Naive thymus-derived CD8-positive, alpha-beta T cell (primary cell): ENCODE results near the gene PHF20. TPM values are rescaled to one million over a fixed set of nuclear protein-coding genes. Genes with fewer than 3 reads are reported as not detected.
A peak's percentile ranks its signal among the peaks of the same experiment; 100 is the strongest.
"Not testable (repeated sequence)": the region's sequence is repeated elsewhere in the genome, so short reads cannot be mapped to it uniquely, and the experiment has no call there.

Experiments used
- ATAC-seq, 2 donors: fragments of 150-1000 bp; cut with Tn5 transposase in 1 of 2; sonication (Bioruptor Pico), chemical (Tn5 transposase) in 1 of 2; 1 replicate in 1 of 2; 2 replicates in 1 of 2; pipeline ENCODE4 v1.10.0; 2021; ENCODE audit warnings: mild to moderate bottlenecking in 2 of 2, moderate library complexity in 2 of 2
- POLR2A ChIA-PET: fragments of 350-600 bp; sonication (Branson Sonifier 250); formaldehyde crosslinking; loops from one replicate; lab custom pipeline; 2021; ENCODE audit warnings: antibody characterized with exemption; lab: Charles Lee
- DNase-seq, 10 donors: peaks; one replicate each; pipeline versions ENCODE4 v3.0.0 to v3.0.0-alpha.2; 2020 to 2022
- H3K27ac Mint-ChIP-seq, 10 donors: one replicate each; pipeline ENCODE4 v1.8.0; 2020 to 2022; ENCODE audit warnings: mild to moderate bottlenecking in 10 of 10, mixed read lengths in 10 of 10, moderate library complexity in 4 of 10, inconsistent platforms in 1 of 10
- H3K27me3 Mint-ChIP-seq, 5 donors: one replicate each; pipeline ENCODE4 v1.8.0; 2021 to 2022; ENCODE audit warnings: mixed read lengths in 5 of 5
- H3K36me3 Mint-ChIP-seq, 3 donors: one replicate each; pipeline ENCODE4 v1.8.0; 2020 to 2022; ENCODE audit warnings: mixed read lengths in 3 of 3, mild to moderate bottlenecking in 2 of 3, inconsistent platforms in 1 of 3
- H3K4me1 Mint-ChIP-seq, 4 donors: one replicate each; pipeline ENCODE4 v1.8.0; 2021 to 2022; ENCODE audit warnings: mixed read lengths in 4 of 4
- H3K4me3 Mint-ChIP-seq, 10 donors: one replicate each; pipeline ENCODE4 v1.8.0; 2020 to 2022; ENCODE audit warnings: mild to moderate bottlenecking in 10 of 10, mixed read lengths in 10 of 10, moderate library complexity in 6 of 10, inconsistent platforms in 1 of 10
- H3K9me3 Mint-ChIP-seq, 9 donors: one replicate each; pipeline ENCODE4 v1.8.0; 2020 to 2022; ENCODE audit warnings: mixed read lengths in 9 of 9, mild to moderate bottlenecking in 3 of 9, inconsistent platforms in 1 of 9, moderate library complexity in 1 of 9
- polyA plus RNA-seq, 3 donors: library from polyadenylated mRNA; unstranded; fragments of 300-500 nt; fragmentation: Illumina TruSeq; gene quantifications; one replicate each; pipeline ENCODE4 v1.2.3, GENCODE V29; 2021
- total RNA-seq, 8 experiments: library from RNA in 2 of 8; stranded (reverse) in 2 of 8; gene quantifications; one replicate each; pipeline ENCODE4 v1.2.3 and lab custom pipeline; 2021 to 2026

PHF20 gene
- total and polyA plus RNA-seq, 5 experiments from 2014 or later, result 79.0 to 135 (median 114) TPM

DNA sequence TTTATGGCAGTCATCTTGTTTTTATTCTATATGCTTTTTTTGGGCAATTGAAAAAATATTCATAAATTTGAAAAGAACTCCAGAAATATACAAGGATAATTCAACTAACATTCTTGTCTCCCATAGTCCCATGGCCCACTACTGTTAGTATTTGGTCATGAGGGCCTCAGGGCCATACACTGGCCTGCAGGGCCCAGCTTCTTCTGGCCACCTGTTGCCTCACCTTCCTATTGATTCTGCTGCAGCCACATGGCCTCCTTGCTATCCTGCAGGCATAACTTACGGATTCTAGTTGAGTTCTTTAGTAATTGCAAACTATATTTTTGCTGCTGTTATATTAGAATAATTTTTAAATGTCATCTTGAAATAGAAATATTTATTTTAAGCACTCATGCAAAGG lies 109.9 kb downstream of the PHF20 start:
- Mint-ChIP-seq H3K36me3 (peaks cover 0 to 45% (median 0%) of the 10 kb centered on the region in 3 donors), H3K27ac (peak overlapping the region in 4 of 10 donors; percentile 12 to 74 (median 29)), H3K4me3 (no peak overlapping the region), H3K9me3 (no peaks in the 10 kb centered on the region), H3K27me3 (no peaks in the 10 kb centered on the region), H3K4me1 (peaks cover 16 to 30% (median 22%) of the 10 kb centered on the region in 4 donors)
- ATAC-seq (no peak), DNase-seq (no peak)
- POLR2A ChIA-PET, result no interaction called here

DNA sequence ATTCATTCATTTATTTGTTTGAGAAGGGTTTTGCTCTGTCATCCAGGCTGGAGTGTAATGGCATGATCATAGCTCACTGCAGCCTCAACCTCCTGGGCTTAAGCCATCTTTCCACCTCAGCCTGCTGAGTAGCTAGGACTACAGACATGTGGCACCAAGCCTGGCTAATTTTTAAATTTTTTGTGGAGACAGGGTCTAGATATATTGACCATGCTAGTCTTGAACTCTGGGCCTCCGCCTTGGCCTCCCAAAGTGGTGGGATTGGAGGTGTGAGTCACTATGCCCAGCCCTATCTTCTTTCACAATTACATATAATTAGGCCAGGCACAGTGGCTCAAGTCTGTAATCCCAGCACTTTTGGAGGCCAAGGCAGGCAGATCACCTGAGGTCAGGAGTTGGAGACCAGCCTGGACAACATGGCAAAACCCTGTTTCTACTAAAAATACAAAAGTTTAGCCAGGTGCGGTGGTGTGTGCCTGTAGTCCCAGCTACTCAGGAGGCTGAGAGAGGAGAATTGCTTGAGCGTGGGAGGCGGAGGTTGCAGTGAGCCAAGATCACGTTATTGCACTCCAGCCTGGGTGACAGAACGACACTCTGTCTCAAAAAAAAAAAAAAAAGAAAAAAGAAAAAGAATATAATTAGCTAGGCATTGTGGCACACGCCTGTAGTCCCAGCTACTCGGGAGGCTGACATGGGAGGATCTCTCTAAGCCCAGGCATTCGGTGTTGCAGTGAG lies 110.8 kb downstream of the PHF20 start:
- not testable (repeated sequence) for H3K4me3 Mint-ChIP-seq, H3K27me3 Mint-ChIP-seq, H3K9me3 Mint-ChIP-seq, ATAC-seq, DNase-seq
- Mint-ChIP-seq H3K36me3 (peaks cover 0 to 45% (median 0%) of the 10 kb centered on the region in 3 donors), H3K4me1 (peaks cover 16 to 28% (median 20%) of the 10 kb centered on the region in 4 donors), H3K27ac (peak overlapping the region in 3 of 10 donors; percentile 20 to 69 (median 22))
- POLR2A ChIA-PET, result interaction anchor here (2.2 kb wide), 1 partner anchor 281 kb away, joined by 7 read pairs; no protein-coding TSS in a partner anchor

DNA sequence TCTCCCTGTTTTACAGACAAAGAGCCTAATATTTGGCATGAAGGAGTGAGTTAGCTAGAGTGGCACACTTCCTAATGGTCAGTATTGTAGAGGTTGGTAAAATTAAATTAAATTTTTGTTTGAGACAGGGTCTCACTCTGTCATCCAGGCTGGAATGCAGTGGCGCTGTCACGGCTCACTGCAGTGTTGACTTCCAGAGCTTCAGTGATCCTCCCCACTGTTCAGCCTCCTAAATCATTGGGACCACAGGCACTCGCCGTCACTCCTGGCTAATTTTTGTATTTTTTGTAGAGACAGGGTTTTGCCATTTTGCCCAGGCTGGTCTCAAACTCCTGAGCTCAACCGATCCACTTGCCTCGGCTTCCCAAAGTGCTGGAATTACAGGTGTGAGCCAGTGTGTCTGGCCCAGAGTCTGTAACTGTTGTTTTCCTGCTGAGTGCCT lies 111.5 kb downstream of the PHF20 start:
- ATAC-seq, result no peak
- peaks cover 0 to 39% (median 0%) of the 10 kb centered on the region in 3 donors for H3K36me3 Mint-ChIP-seq
- H3K9me3 Mint-ChIP-seq, result no peaks in the 10 kb centered on the region
- H3K27ac Mint-ChIP-seq, result peak overlapping the region in 5 of 10 donors; percentile 12 to 61 (median 21)
- POLR2A ChIA-PET, result interaction anchor here (2.2 kb wide), 1 partner anchor 282 kb away, joined by 7 read pairs; no protein-coding TSS in a partner anchor
- no peak overlapping the region for H3K4me3 Mint-ChIP-seq
- no peak for DNase-seq
- H3K27me3 Mint-ChIP-seq, result no peaks in the 10 kb centered on the region
- H3K4me1 Mint-ChIP-seq, result peaks cover 16 to 22% (median 18%) of the 10 kb centered on the region in 4 donors

DNA sequence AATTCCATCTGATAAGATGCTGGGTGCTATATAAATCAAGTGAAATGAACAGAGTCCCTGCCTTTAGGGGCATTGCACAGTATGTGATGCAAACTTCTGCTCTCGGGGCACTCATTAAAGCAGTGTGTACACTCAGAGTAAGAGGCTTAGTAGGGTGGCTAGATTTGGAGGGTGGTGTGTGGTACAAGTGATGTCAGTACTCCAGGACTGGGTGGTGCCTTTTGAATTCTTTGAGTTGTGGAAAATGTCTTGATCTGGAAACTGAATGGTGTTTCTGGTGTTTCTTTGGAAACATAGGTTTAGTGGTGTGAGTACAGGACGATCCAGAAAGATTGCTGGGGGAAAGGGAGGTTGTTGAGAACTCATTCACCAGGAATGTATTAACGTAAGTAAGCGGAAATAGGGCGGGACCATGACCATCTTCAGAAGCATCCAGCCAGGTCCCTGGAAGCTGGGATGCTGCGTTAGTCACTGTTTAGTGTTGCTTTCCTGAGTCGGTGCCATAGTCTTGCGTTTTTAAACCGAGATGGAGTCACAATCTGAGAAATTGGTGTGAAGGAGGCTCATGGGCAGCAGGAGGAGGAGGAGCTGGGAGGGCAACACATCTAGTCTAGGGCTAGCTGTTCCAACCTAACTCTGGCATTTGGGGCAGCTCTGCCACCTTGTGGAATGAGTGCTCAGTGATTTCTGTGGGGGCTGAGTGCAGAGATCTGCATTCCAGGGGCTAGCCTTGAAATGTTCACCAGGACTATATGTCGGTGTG lies 112.1 kb downstream of the PHF20 start:
- H3K27me3 Mint-ChIP-seq, result no peaks in the 10 kb centered on the region
- H3K4me1 Mint-ChIP-seq, result peaks cover 15 to 17% (median 16%) of the 10 kb centered on the region in 4 donors
- peak overlapping the region in 9 of 10 donors; percentile 12 to 83 (median 52) for H3K27ac Mint-ChIP-seq
- peak; percentile 97 for ATAC-seq
- POLR2A ChIA-PET, result interaction anchor here (0.5 to 3.0 kb wide), 3 partner anchors 142 to 1142 kb away, joined by 3 to 9 read pairs (median 7); partner anchors contain the start of gene RBM39
- H3K36me3 Mint-ChIP-seq, result peaks cover 0 to 38% (median 0%) of the 10 kb centered on the region in 3 donors
- peak; percentile 23 to 79 (median 54) for DNase-seq
- H3K4me3 Mint-ChIP-seq, result no peak overlapping the region
- H3K9me3 Mint-ChIP-seq, result no peaks in the 10 kb centered on the region

DNA sequence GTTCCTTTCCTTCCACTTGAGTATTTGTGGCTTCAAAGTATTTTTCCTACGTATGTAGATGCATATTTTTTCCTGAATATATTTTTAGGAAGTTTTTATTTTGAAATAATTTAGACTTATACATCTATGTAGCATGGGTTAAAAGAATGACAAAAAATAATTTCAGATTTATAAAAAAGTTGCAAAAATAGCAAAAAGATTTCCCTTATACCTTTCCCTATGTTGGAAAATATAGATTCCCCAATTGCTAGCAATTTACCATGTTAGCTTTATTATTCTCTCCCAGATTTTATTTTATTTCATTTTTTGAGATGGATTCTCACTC lies 112.7 kb downstream of the PHF20 start:
- Mint-ChIP-seq H3K27me3 (no peaks in the 10 kb centered on the region), H3K27ac (peak overlapping the region in 3 of 10 donors; percentile 76 to 83 (median 81)), H3K4me3 (no peak overlapping the region), H3K4me1 (peaks cover 15 to 16% (median 16%) of the 10 kb centered on the region in 4 donors), H3K9me3 (no peaks in the 10 kb centered on the region), H3K36me3 (peaks cover 0 to 38% (median 0%) of the 10 kb centered on the region in 3 donors)
- peak in 1 of 2 donors; percentile 21 for ATAC-seq
- POLR2A ChIA-PET, result interaction anchor here (0.5 to 3.0 kb wide), 3 partner anchors 142 to 1141 kb away, joined by 3 to 9 read pairs (median 7); partner anchors contain the start of gene RBM39
- no peak for DNase-seq

DNA sequence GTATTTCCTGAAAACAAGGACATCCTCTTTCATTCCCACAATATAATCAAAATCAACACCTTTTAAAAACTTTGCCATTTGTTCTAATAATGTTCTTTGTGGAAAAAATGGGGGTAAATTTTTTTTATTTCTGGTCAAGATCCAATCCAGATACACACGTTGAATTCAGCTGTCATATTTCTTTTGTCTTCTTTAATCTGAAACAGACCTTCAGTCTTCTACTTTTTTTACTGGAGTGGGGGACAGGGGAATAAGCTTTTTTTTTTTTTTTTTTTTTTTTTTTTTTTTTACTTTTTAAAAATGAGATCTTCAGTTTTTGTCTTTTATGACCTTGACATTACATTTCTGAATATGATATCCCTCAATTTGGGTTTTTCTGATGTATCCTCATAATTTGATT lies 113.4 kb downstream of the PHF20 start:
- Mint-ChIP-seq H3K4me3 (no peak overlapping the region), H3K4me1 (peaks cover 7 to 9% (median 9%) of the 10 kb centered on the region in 4 donors), H3K27ac (peak overlapping the region in 2 of 10 donors; percentile 2 to 76), H3K9me3 (no peaks in the 10 kb centered on the region), H3K27me3 (no peaks in the 10 kb centered on the region), H3K36me3 (peaks cover 0 to 35% (median 0%) of the 10 kb centered on the region in 3 donors)
- DNase-seq (no peak), ATAC-seq (no peak)
- POLR2A ChIA-PET, result interaction anchor here (3.0 kb wide), 1 partner anchor 143 kb away, joined by 9 read pairs; the partner anchor contains the start of gene RBM39

GRCh38 chr20:35886537-35886936 lies 114.7 kb downstream of the PHF20 start:
- Mint-ChIP-seq H3K9me3 (no peaks in the 10 kb centered on the region), H3K27me3 (no peaks in the 10 kb centered on the region), H3K4me3 (no peak overlapping the region), H3K36me3 (peaks cover 0 to 43% (median 2%) of the 10 kb centered on the region in 3 donors), H3K4me1 (peaks cover 7 to 10% (median 8%) of the 10 kb centered on the region in 4 donors), H3K27ac (peak overlapping the region in 6 of 10 donors; percentile 2 to 76 (median 34))
- DNase-seq (no peak), ATAC-seq (no peak)
- POLR2A ChIA-PET, result interaction anchor here (0.6 to 3.0 kb wide), 2 partner anchors 144 to 181 kb away, joined by 3 to 9 read pairs; partner anchors contain the start of gene RBM39

- Mint-ChIP-seq H3K9me3 (no peaks in the 10 kb centered on the region), H3K4me3 (no peak overlapping the region), H3K27ac (peak overlapping the region in 2 of 10 donors; percentile 24 to 36), H3K36me3 (peaks cover 0 to 39% (median 2%) of the 10 kb centered on the region in 3 donors), H3K27me3 (no peaks in the 10 kb centered on the region), H3K4me1 (peaks cover 5 to 10% (median 8%) of the 10 kb centered on the region in 4 donors)
- POLR2A ChIA-PET, result interaction anchor here (0.6 kb wide), 1 partner anchor 182 kb away, joined by 3 read pairs; no protein-coding TSS in a partner anchor
- DNase-seq (no peak), ATAC-seq (no peak)
Measured at GRCh38 chr20:35887393-35888064, 115.7 kb downstream of the PHF20 start.

GRCh38 chr20:35888657-35889056 lies 116.8 kb downstream of the PHF20 start:
- Mint-ChIP-seq H3K27ac (peak overlapping the region in 3 of 10 donors; percentile 11 to 57 (median 29)), H3K36me3 (peaks cover 0 to 42% (median 2%) of the 10 kb centered on the region in 3 donors), H3K4me3 (no peak overlapping the region), H3K4me1 (peaks cover 5 to 9% (median 7%) of the 10 kb centered on the region in 4 donors), H3K27me3 (no peaks in the 10 kb centered on the region), H3K9me3 (no peaks in the 10 kb centered on the region)
- no peak for DNase-seq
- no peak for ATAC-seq
- POLR2A ChIA-PET, result no interaction called here

DNA sequence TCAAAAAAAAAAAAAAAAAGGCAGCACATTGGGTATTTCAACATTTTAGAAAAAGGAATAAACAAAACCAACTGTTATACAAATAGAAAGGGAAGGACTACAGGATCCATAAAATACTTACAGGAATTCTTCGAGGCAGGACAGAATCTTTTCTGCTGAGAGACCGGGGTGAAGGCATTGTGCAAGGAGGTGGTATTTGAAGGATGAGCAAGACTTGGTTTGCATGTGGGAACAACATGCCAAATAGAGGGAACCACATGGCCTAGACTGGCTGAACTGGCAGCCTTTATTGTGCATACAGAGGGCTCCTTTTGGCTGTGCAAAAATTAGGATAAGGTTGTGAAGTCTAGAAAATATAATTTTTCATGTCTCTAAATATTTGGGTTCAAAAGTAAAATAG lies 119.6 kb downstream of the PHF20 start:
- Mint-ChIP-seq H3K9me3 (no peaks in the 10 kb centered on the region), H3K27me3 (no peaks in the 10 kb centered on the region), H3K27ac (peak overlapping the region in 3 of 10 donors; percentile 54 to 74 (median 69)), H3K4me3 (no peak overlapping the region), H3K36me3 (peaks cover 0 to 55% (median 6%) of the 10 kb centered on the region in 3 donors), H3K4me1 (peaks cover 0 to 7% (median 5%) of the 10 kb centered on the region in 4 donors)
- no peak for ATAC-seq
- POLR2A ChIA-PET, result no interaction called here
- no peak for DNase-seq

GRCh38 chr20:35892871-35893270 lies 121.1 kb downstream of the PHF20 start:
- Mint-ChIP-seq H3K36me3 (peaks cover 0 to 60% (median 8%) of the 10 kb centered on the region in 3 donors), H3K27ac (no peak overlapping the region), H3K27me3 (no peaks in the 10 kb centered on the region), H3K4me3 (no peak overlapping the region), H3K9me3 (no peaks in the 10 kb centered on the region), H3K4me1 (peaks cover 0 to 9% (median 6%) of the 10 kb centered on the region in 4 donors)
- ATAC-seq (no peak), DNase-seq (no peak)
- POLR2A ChIA-PET, result interaction anchor here (1.0 kb wide), 1 partner anchor 288 kb away, joined by 3 read pairs; no protein-coding TSS in a partner anchor
